C4-2B (cell line): Measurements from ENCODE around the gene HPGDS.

ENCODE experiments used
- CTCF ChIP-seq: fragments of 450-650 bp; conservative IDR thresholded peaks from 2 replicates; pipeline ENCODE4 v1.5.1; 2017; ENCODE audit warnings: mild to moderate bottlenecking
- ZFX ChIP-seq: fragments of 450-650 bp; IDR thresholded peaks from 2 replicates; pipeline ENCODE4 v1.6.1; 2017

GRCh38 chr4:94364527-94364926 is 21.9 kb upstream of the HPGDS start:
- TF ChIP-seq CTCF (no peak), ZFX (no peak)
